ENCODE results near the gene ATXN1.
A peak's percentile ranks its signal among the peaks of the same experiment; 100 is the strongest.
"Not testable (repeated sequence)": the region's sequence is repeated elsewhere in the genome, so short reads cannot be mapped to it uniquely, and the experiment has no call there.

Gene ATXN1

GRCh38 chr6:16470502-16471221, 290.6 kb downstream of the ATXN1 start:
- no peak for DNase-seq

- no peak for DNase-seq
Observed at GRCh38 chr6:16468991-16469615, 292.2 kb downstream of the ATXN1 start.

- DNase-seq: no peak
Observed at GRCh38 chr6:16466800-16467553, 294.3 kb downstream of the ATXN1 start.

- no peak for DNase-seq
Observed at GRCh38 chr6:16464045-16464444, 297.2 kb downstream of the ATXN1 start.

GRCh38 chr6:16463246-16463645, 298.0 kb downstream of the ATXN1 start:
- not testable (repeated sequence) for DNase-seq

GRCh38 chr6:16461491-16461890, 299.8 kb downstream of the ATXN1 start:
- DNase-seq: peak in 1 of 2 donors; percentile 49

- DNase-seq: not testable (repeated sequence)
Observed at GRCh38 chr6:16459472-16459871, 301.8 kb downstream of the ATXN1 start.

GRCh38 chr6:16452348-16452747, 308.9 kb downstream of the ATXN1 start:
- no peak for DNase-seq

- DNase-seq: no peak
Observed at GRCh38 chr6:16450821-16451220, 310.4 kb downstream of the ATXN1 start.

- no peak for DNase-seq
Observed at GRCh38 chr6:16450285-16450684, 311.0 kb downstream of the ATXN1 start.

GRCh38 chr6:16446273-16446672, 315.0 kb downstream of the ATXN1 start:
- no peak for DNase-seq

- DNase-seq: no peak
Observed at GRCh38 chr6:16442031-16442430, 319.2 kb downstream of the ATXN1 start.

- DNase-seq: no peak
Observed at GRCh38 chr6:16441262-16441661, 320.0 kb downstream of the ATXN1 start.

GRCh38 chr6:16440636-16441212, 320.5 kb downstream of the ATXN1 start:
- DNase-seq: no peak

- DNase-seq: peak; percentile 39 to 42
Observed at GRCh38 chr6:16438718-16439591, 322.3 kb downstream of the ATXN1 start.

- DNase-seq: no peak
Observed at GRCh38 chr6:16437984-16438383, 323.3 kb downstream of the ATXN1 start.

GRCh38 chr6:16437095-16437494, 324.2 kb downstream of the ATXN1 start:
- DNase-seq: no peak

GRCh38 chr6:16436550-16436949, 324.7 kb downstream of the ATXN1 start:
- no peak for DNase-seq

GRCh38 chr6:16434885-16435284, 326.4 kb downstream of the ATXN1 start:
- DNase-seq: peak in 1 of 2 donors; percentile 8

GRCh38 chr6:16433338-16433890, 327.8 kb downstream of the ATXN1 start:
- no peak for DNase-seq

GRCh38 chr6:16432075-16433032, 328.9 kb downstream of the ATXN1 start:
- no peak for DNase-seq
